HepG2 (cell line): Measurements from ENCODE around the gene NTRK2. TPM values are rescaled to one million over a fixed set of nuclear protein-coding genes. Genes with fewer than 3 reads are reported as not detected.

Experiments used
- ATAC-seq: fragments of 200-7000 bp; cut with Tn5 transposase; 3 replicates; pipeline ENCODE4 v1.9.1; 2020; ENCODE audit warnings: mild to moderate bottlenecking, moderate library complexity
- BruUV-seq: library from RNA; stranded (reverse); fragments of 400-500 nt; replicated peaks from 2 replicates; lab custom pipeline; 2021; lab: Mats Ljungman, UMichigan
- CTCF ChIA-PET: fragments of 300-600 bp; formaldehyde crosslinking; extraction: SDS; loops from one replicate; lab custom pipeline; 2021; ENCODE audit warnings: low total read pairs, inconsistent platforms, low intra/inter-chr PET ratio; lab: Yijun Ruan, JAX
- POLR2A ChIA-PET: fragments of 350-600 bp; sonication (Branson Sonifier 250); formaldehyde crosslinking; loops from one replicate; lab custom pipeline; 2020; ENCODE audit warnings: antibody characterized with exemption, inconsistent platforms; lab: Yijun Ruan, JAX
- DNase-seq: peaks from one replicate; pipeline ENCODE4 v3.0.0-alpha.2; 2015; ENCODE audit warnings: low spot score
- FAIRE-seq: peaks from 3 replicates; lab custom pipeline; 2011; peaks lifted over from hg19 to GRCh38; lab: Jason Lieb, UNC
- H2AFZ ChIP-seq: one replicate; pipeline ENCODE4 v1.6.1; 2011; ENCODE audit warnings: low read length, inconsistent platforms
- H3K27ac ChIP-seq: fragments of 300-600 bp; 3 replicates; pipeline ENCODE4 v1.8.0; 2011; ENCODE audit warnings: mixed run types, mild to moderate bottlenecking, mixed read lengths, low read length, inconsistent platforms; ENCODE audit not compliant: insufficient read depth; ENCODE audit errors: extremely low read length
- H3K27me3 ChIP-seq, 2 experiments: fragments of 200-600 bp in 1 of 2; 2 replicates in 1 of 2; 3 replicates in 1 of 2; pipeline versions ENCODE4 v1.6.0 to v1.8.0; 2011; ENCODE audit warnings: low read length in 2 of 2, mild to moderate bottlenecking in 2 of 2, moderate library complexity in 2 of 2, inconsistent platforms in 1 of 2; ENCODE audit not compliant: insufficient read depth in 2 of 2, control insufficient read depth in 1 of 2
- H3K36me3 ChIP-seq, 2 experiments: fragments of 200-600 bp in 1 of 2; replicated peaks in 1 of 2; 2 replicates in 1 of 2; 3 replicates in 1 of 2; pipeline versions ENCODE4 v1.5.1 to v1.8.0; 2011; ENCODE audit warnings: low read length in 2 of 2, inconsistent platforms in 1 of 2; ENCODE audit not compliant: insufficient read depth in 2 of 2, control insufficient read depth in 1 of 2
- H3K4me1 ChIP-seq: 2 replicates; pipeline ENCODE4 v1.5.1; 2012; ENCODE audit warnings: low read length, inconsistent platforms; ENCODE audit not compliant: insufficient read depth
- H3K4me2 ChIP-seq: 2 replicates; pipeline ENCODE4 v1.6.0; 2011; ENCODE audit warnings: low read depth, low read length, inconsistent platforms
- H3K4me3 ChIP-seq, 3 experiments: fragments of 200-600 bp in 1 of 3; sonication (generic), shearing (Covaris generic) in 1 of 3; replicated peaks in 1 of 3; 2 replicates each; pipeline ENCODE4 v1.5.1; 2011 to 2016; ENCODE audit warnings: low read length in 3 of 3, inconsistent platforms in 2 of 3, low read depth in 2 of 3, mild to moderate bottlenecking in 2 of 3, control low read depth in 1 of 3, mixed read lengths in 1 of 3; ENCODE audit not compliant: insufficient read depth in 1 of 3
- H3K79me2 ChIP-seq: one replicate; pipeline ENCODE4 v1.6.1; 2011; ENCODE audit warnings: low read length, inconsistent platforms; ENCODE audit not compliant: insufficient read depth
- H3K9ac ChIP-seq: 2 replicates; pipeline ENCODE4 v1.6.0; 2011; ENCODE audit warnings: mild to moderate bottlenecking, low read depth, low read length, inconsistent platforms; ENCODE audit not compliant: insufficient read depth
- H3K9me3 ChIP-seq: 2 replicates; pipeline ENCODE4 v1.5.1; 2012; ENCODE audit warnings: mild to moderate bottlenecking, low read length
- H4K20me1 ChIP-seq: 2 replicates; pipeline ENCODE4 v1.6.0; 2011; ENCODE audit warnings: inconsistent platforms, mild to moderate bottlenecking, low read length, moderate library complexity; ENCODE audit not compliant: insufficient read depth
- ATF4 ChIP-seq, 2 experiments: fragments of 450-650 bp in 1 of 2; sonication (generic) in 1 of 2; formaldehyde crosslinking; IDR thresholded peaks; 2 replicates each; pipeline versions ENCODE4 v1.5.0 to v1.8.0; 2020 to 2022; ENCODE audit warnings: mild to moderate bottlenecking in 1 of 2, missing genetic modification reagents in 1 of 2
- CSRNP2 ChIP-seq: sonication (generic); formaldehyde crosslinking; conservative IDR thresholded peaks from 2 replicates; pipeline ENCODE4 v1.8.0; 2022; ENCODE audit warnings: low read depth, missing genetic modification reagents
- DRAP1 ChIP-seq: IDR thresholded peaks from 2 replicates; pipeline ENCODE4 v1.6.1; 2016; ENCODE audit warnings: missing genetic modification reagents, missing compliant biosample characterization
- HBP1 ChIP-seq: IDR thresholded peaks from 2 replicates; pipeline ENCODE4 v1.6.1; 2016; ENCODE audit warnings: low read depth, control low read depth
- HDAC6 ChIP-seq: fragments of 200-600 bp; sonication (generic); IDR thresholded peaks from 2 replicates; pipeline ENCODE4 v1.7.0; 2017; ENCODE audit warnings: mild to moderate bottlenecking, antibody characterized with exemption, low read length, low read depth
- HMG20B ChIP-seq: conservative IDR thresholded peaks from 2 replicates; pipeline ENCODE4 v1.6.1; 2016; ENCODE audit warnings: missing genetic modification reagents, missing compliant biosample characterization
- RFX3 ChIP-seq: IDR thresholded peaks from 2 replicates; pipeline ENCODE4 v1.6.1; 2016; ENCODE audit warnings: missing biosample characterization, missing genetic modification reagents
- SSRP1 ChIP-seq: IDR thresholded peaks from 2 replicates; pipeline ENCODE4 v1.6.1; 2016; ENCODE audit warnings: control low read depth
- ZBTB33 ChIP-seq: sonication (generic); formaldehyde crosslinking; IDR thresholded peaks from 2 replicates; pipeline ENCODE4 v1.4.0; 2020; ENCODE audit warnings: missing genetic modification reagents
- ZNF251 ChIP-seq: sonication (generic); formaldehyde crosslinking; IDR thresholded peaks from 2 replicates; pipeline ENCODE4 v1.9.0; 2021; ENCODE audit warnings: mild to moderate bottlenecking, missing genetic modification reagents
- ZNF550 ChIP-seq: sonication (generic); formaldehyde crosslinking; IDR thresholded peaks from 2 replicates; pipeline ENCODE4 v1.4.0; 2020; ENCODE audit warnings: mild to moderate bottlenecking, missing genetic modification reagents, borderline replicate concordance
- ZNF678 ChIP-seq: sonication (generic); formaldehyde crosslinking; IDR thresholded peaks from 2 replicates; pipeline ENCODE4 v1.4.0; 2020; ENCODE audit warnings: mild to moderate bottlenecking, missing genetic modification reagents
- ZNF83 ChIP-seq: sonication (generic); formaldehyde crosslinking; IDR thresholded peaks from 2 replicates; pipeline ENCODE4 v1.4.0; 2020; ENCODE audit warnings: missing genetic modification reagents, mild to moderate bottlenecking, borderline replicate concordance
- WGBS: methylation state at CpG from one replicate; pipeline ENCODE4 v1.1.6; 2017; ENCODE audit warnings: low lambda C conversion rate; 5-methylcytosine and 5-hydroxymethylcytosine counted together
- in situ Hi-C: cut with HindIII; loops from 2 replicates; pipeline ENCODE4 v1.10.0; 2017; ENCODE audit warnings: low pct_unique_long_range_greater_than_20kb; ENCODE audit not compliant: extremely low pct_ligation_motif_present
- intact Hi-C: fragments of 100-400 bp; cut with micrococcal nuclease; formaldehyde crosslinking; loops from one replicate; pipeline ENCODE4 v1.10.0; 2022; ENCODE audit not compliant: unreplicated experiment
- polyA plus RNA-seq, 8 experiments: library from polyadenylated mRNA; depleted of rRNA in 3 of 8; stranded (reverse) in 7 of 8; unstranded in 1 of 8; fragments of >200 nt; fragmentation: Illumina TruSeq in 4 of 8; extraction: Trizol in 4 of 8; gene quantifications; 2 replicates each; pipeline versions ENCODE4 v1.2.1 to v1.2.3, GENCODE V29; 2011 to 2016; ENCODE audit warnings: low read depth in 4 of 8, missing spikeins in 1 of 8, mixed read lengths in 1 of 8; ENCODE audit not compliant: insufficient read depth in 1 of 8
- total RNA-seq, 5 experiments: library from RNA; depleted of rRNA; stranded (reverse); fragments of >200 nt; fragmentation: Illumina TruSeq; extraction: Trizol; gene quantifications; 2 replicates each; pipeline ENCODE4 v1.2.3, GENCODE V29; 2016; ENCODE audit warnings: low read depth in 1 of 5

NTRK2 gene
- total and polyA plus RNA-seq, 2 of the 13 experiments (the other 11 are each of a cell fraction or from before 2014, with no cell fraction given), result not detected

- POLR2A ChIA-PET, result no interaction called here
- Histone ChIP-seq H3K79me2 (no peaks in the 10 kb centered on the region), H2AFZ (no peak overlapping the region), H3K27ac (no peak overlapping the region), H3K27me3 (no peaks in the 10 kb centered on the region), H3K4me1 (no peaks in the 10 kb centered on the region), H3K9me3 (no peaks in the 10 kb centered on the region), H3K36me3 (no peaks in the 10 kb centered on the region), H3K4me2 (no peak overlapping the region), H3K4me3 (no peak overlapping the region), H3K9ac (no peak overlapping the region)
- WGBS, result 4% methylated on average over 2 of the region's 2 CpGs
- in situ Hi-C loops, result no loop called here
- CTCF ChIA-PET, result no interaction called here
- no peak for TF ChIP-seq SSRP1 (CRISPR knock-in tag)
- no peak for TF ChIP-seq CSRNP2
- TF ChIP-seq, all 625 proteins: peak for 0
- ATAC-seq (no peak), DNase-seq (no peak), FAIRE-seq (no peak)
- intact Hi-C loops, result no loop called here
- no TSS peak for BruUV-seq
- H4K20me1 ChIP-seq, result no peaks in the 10 kb centered on the region
Observed at GRCh38 chr9:84874596-84874995, 205.1 kb downstream of the NTRK2 start.

GRCh38 chr9:84875193-84875592 is 205.7 kb downstream of the NTRK2 start:
- in situ Hi-C loops, result no loop called here
- ChIA-PET POLR2A (no interaction called here), CTCF (no interaction called here)
- no peaks in the 10 kb centered on the region for H3K4me1 ChIP-seq
- WGBS, result 3% methylated on average over 4 of the region's 4 CpGs
- DNase-seq (no peak), ATAC-seq (no peak), FAIRE-seq (no peak)
- no peak overlapping the region for H3K4me2 ChIP-seq
- no peaks in the 10 kb centered on the region for H3K36me3 ChIP-seq
- no peak overlapping the region for H2AFZ ChIP-seq
- H3K9me3 ChIP-seq, result no peaks in the 10 kb centered on the region
- intact Hi-C loops, result no loop called here
- H3K9ac ChIP-seq, result no peak overlapping the region
- no peaks in the 10 kb centered on the region for H4K20me1 ChIP-seq
- no peaks in the 10 kb centered on the region for H3K27me3 ChIP-seq
- H3K4me3 ChIP-seq, result no peak overlapping the region
- no peak overlapping the region for H3K27ac ChIP-seq
- H3K79me2 ChIP-seq, result no peaks in the 10 kb centered on the region
- no TSS peak for BruUV-seq
- TF ChIP-seq HMG20B (CRISPR knock-in tag) (no peak), HDAC6 (no peak), DRAP1 (CRISPR knock-in tag) (no peak), ZBTB33 (CRISPR knock-in tag) (no peak), HBP1 (no peak), ZNF83 (CRISPR knock-in tag) (no peak), RFX3 (CRISPR knock-in tag) (no peak), ZNF678 (CRISPR knock-in tag) (no peak), ZNF251 (CRISPR knock-in tag) (no peak), ATF4 (CRISPR knock-in tag; IDR thresholded peaks at IDR 0.05) (no peak), ZNF550 (CRISPR knock-in tag) (no peak)
